ENCODE measurements around the gene FTL.

Gene FTL

GRCh38 chr19:48966541-48967345, 1.6 kb downstream of the FTL start:
- DNase-seq, result no peak

- no peak for DNase-seq
These were observed 2.5 kb downstream of the FTL start for GRCh38 chr19:48967346-48968178.

- DNase-seq, result no peak
These were observed 3.1 kb downstream of the FTL start for GRCh38 chr19:48968179-48968661.

GRCh38 chr19:48968813-48969218, 3.7 kb downstream of the FTL start:
- DNase-seq, result no peak

GRCh38 chr19:48969276-48970138, 4.4 kb downstream of the FTL start:
- no peak for DNase-seq

- DNase-seq, result no peak
These were observed 5.1 kb downstream of the FTL start for GRCh38 chr19:48970139-48970766.

- DNase-seq, result peak; percentile 77
These were observed 5.8 kb downstream of the FTL start for GRCh38 chr19:48970923-48971395.

GRCh38 chr19:48975947-48976847, 11.1 kb downstream of the FTL start:
- no peak for DNase-seq

- DNase-seq, result no peak
These were observed 12.0 kb downstream of the FTL start for GRCh38 chr19:48977061-48977460.

- DNase-seq, result no peak
These were observed 17.2 kb downstream of the FTL start for GRCh38 chr19:48982280-48982679.

- no peak for DNase-seq
These were observed 20.6 kb downstream of the FTL start for GRCh38 chr19:48985711-48986110.

- DNase-seq, result no peak
These were observed 21.1 kb downstream of the FTL start for GRCh38 chr19:48986211-48986610.

GRCh38 chr19:48987323-48987722, 22.2 kb downstream of the FTL start:
- DNase-seq, result no peak

GRCh38 chr19:48988286-48988685, 23.2 kb downstream of the FTL start:
- no peak for DNase-seq

GRCh38 chr19:48988860-48989259, 23.8 kb downstream of the FTL start:
- DNase-seq, result no peak

- DNase-seq, result no peak
These were observed 24.7 kb downstream of the FTL start for GRCh38 chr19:48989701-48990291.

GRCh38 chr19:48990400-48990799, 25.3 kb downstream of the FTL start:
- no peak for DNase-seq

GRCh38 chr19:48991011-48991609, 26.0 kb downstream of the FTL start:
- no peak for DNase-seq

GRCh38 chr19:48991873-48992580, 26.9 kb downstream of the FTL start:
- DNase-seq, result no peak
